SK-N-MC (cell line): ENCODE measurements around the gene STK33.

Source experiments
- EZH2 ChIP-seq: fragments of 200-600 bp; sonication (generic); IDR thresholded peaks from one replicate; pipeline ENCODE4 v1.6.1; 2017; ENCODE audit warnings: antibody characterized with exemption
- POLR2AphosphoS5 ChIP-seq: IDR thresholded peaks from 2 replicates; pipeline ENCODE4 v1.6.1; 2012; ENCODE audit warnings: mild to moderate bottlenecking, low read depth, low read length, borderline replicate concordance

- TF ChIP-seq POLR2AphosphoS5, result no peak
- TF ChIP-seq EZH2, result no peak
Observed at GRCh38 chr11:8484251-8484650, 109.8 kb downstream of the STK33 start.
